Liver (tissue), 9 donors: ENCODE measurements around the gene SLIT3. TPM values are rescaled to one million over a fixed set of nuclear protein-coding genes. Genes with fewer than 3 reads are reported as not detected.

Experiments used
- DNase-seq: peaks from one replicate; pipeline ENCODE4 v3.0.0-alpha.2; 2017; ENCODE audit warnings: low spot score
- H3K27ac ChIP-seq, 2 donors: one replicate each; pipeline ENCODE4 v1.7.0; 2013; ENCODE audit warnings: inconsistent platforms in 2 of 2, low read length in 2 of 2, control low read depth in 1 of 2, low read depth in 1 of 2, mild to moderate bottlenecking in 1 of 2
- H3K27me3 ChIP-seq, 4 donors: one replicate each; pipeline versions ENCODE4 v1.6.1 to v1.7.0; 2013; ENCODE audit warnings: low read length in 3 of 4, inconsistent platforms in 1 of 4, mild to moderate bottlenecking in 1 of 4, moderate library complexity in 1 of 4; ENCODE audit not compliant: control insufficient read depth in 4 of 4, insufficient read depth in 4 of 4
- H3K36me3 ChIP-seq, 4 donors: one replicate each; pipeline versions ENCODE4 v1.6.1 to v1.7.0; 2013; ENCODE audit warnings: low read length in 3 of 4, mild to moderate bottlenecking in 3 of 4, low read depth in 1 of 4, moderate library complexity in 1 of 4; ENCODE audit not compliant: control insufficient read depth in 4 of 4, insufficient read depth in 3 of 4
- H3K4me1 ChIP-seq, 4 donors: one replicate each; pipeline versions ENCODE4 v1.6.1 to v1.7.0; 2013; ENCODE audit warnings: low read length in 3 of 4, mild to moderate bottlenecking in 3 of 4, moderate library complexity in 1 of 4; ENCODE audit not compliant: control insufficient read depth in 4 of 4, insufficient read depth in 4 of 4
- H3K4me3 ChIP-seq, 3 donors: one replicate each; pipeline versions ENCODE4 v1.6.1 to v1.7.0; 2013; ENCODE audit warnings: low read length in 3 of 3, control low read depth in 1 of 3, low read depth in 1 of 3, mild to moderate bottlenecking in 1 of 3
- H3K9ac ChIP-seq, 2 donors: one replicate each; pipeline ENCODE4 v1.7.0; 2013; ENCODE audit warnings: low read length in 2 of 2, mild to moderate bottlenecking in 2 of 2, moderate library complexity in 2 of 2, control low read depth in 1 of 2, low read depth in 1 of 2
- H3K9me3 ChIP-seq, 4 donors: one replicate each; pipeline versions ENCODE4 v1.6.1 to v1.7.0; 2013; ENCODE audit warnings: low read length in 3 of 4; ENCODE audit not compliant: control insufficient read depth in 4 of 4
- EGR1 ChIP-seq, 2 donors: IDR thresholded peaks; 2 replicates each; pipeline ENCODE4 v1.6.1; 2016 to 2018; ENCODE audit warnings: antibody characterized with exemption in 2 of 2, low read depth in 2 of 2
- FOXA1 ChIP-seq: IDR thresholded peaks from 2 replicates; pipeline ENCODE4 v1.6.1; 2016; ENCODE audit warnings: antibody characterized with exemption
- FOXA2 ChIP-seq: IDR thresholded peaks from 2 replicates; pipeline ENCODE4 v1.6.1; 2016; ENCODE audit warnings: antibody characterized with exemption
- GABPA ChIP-seq, 2 donors: IDR thresholded peaks in 1 of 2; conservative IDR thresholded peaks in 1 of 2; 2 replicates each; pipeline ENCODE4 v1.6.1; 2016; ENCODE audit warnings: antibody characterized with exemption in 2 of 2, mild to moderate bottlenecking in 1 of 2, moderate library complexity in 1 of 2
- HNF4A ChIP-seq, 2 donors: conservative IDR thresholded peaks; 2 replicates each; pipeline ENCODE4 v1.6.1; 2016; ENCODE audit warnings: antibody characterized with exemption in 2 of 2, mild to moderate bottlenecking in 2 of 2
- NR2F2 ChIP-seq: IDR thresholded peaks from 2 replicates; pipeline ENCODE4 v1.6.1; 2016; ENCODE audit warnings: antibody characterized with exemption
- RAD21 ChIP-seq, 2 donors: IDR thresholded peaks; 2 replicates each; pipeline ENCODE4 v1.6.1; 2016; ENCODE audit warnings: antibody characterized with exemption in 2 of 2, mild to moderate bottlenecking in 2 of 2
- SP1 ChIP-seq: IDR thresholded peaks from 2 replicates; pipeline ENCODE4 v1.6.1; 2018; ENCODE audit warnings: antibody characterized with exemption, mild to moderate bottlenecking
- TAF1 ChIP-seq: conservative IDR thresholded peaks from 2 replicates; pipeline ENCODE4 v1.6.1; 2016; ENCODE audit warnings: antibody characterized with exemption, mild to moderate bottlenecking
- YY1 ChIP-seq: IDR thresholded peaks from 2 replicates; pipeline ENCODE4 v1.6.1; 2016; ENCODE audit warnings: antibody characterized with exemption, mild to moderate bottlenecking
- WGBS: extraction: QIAGEN DNeasy Blood & Tissue Kit; methylation state at CpG from one replicate; pipeline ENCODE4 v1.1.7; 2013; 5-methylcytosine and 5-hydroxymethylcytosine counted together
- polyA plus RNA-seq, 2 donors: library from polyadenylated mRNA; stranded (reverse) in 1 of 2; unstranded in 1 of 2; fragments of 200-250 nt in 1 of 2; fragments of >200 nt in 1 of 2; fragmentation: Nextera tagmentation in 1 of 2; extraction: Ambion mirVana in 1 of 2; gene quantifications; one replicate each; pipeline versions ENCODE4 v1.2.1 to v1.2.3, GENCODE V29; 2013 to 2015
- total RNA-seq, 2 donors: library from RNA; depleted of rRNA; stranded (reverse); fragments of >200 nt; gene quantifications; one replicate each; pipeline ENCODE4 v1.2.3, GENCODE V29; 2014
- TF ChIP-seq, protein P1 (sequence below): IDR thresholded peaks from 2 replicates; pipeline ENCODE4 v1.6.1; 2016; ENCODE audit warnings: antibody characterized with exemption
- TF ChIP-seq, protein P2 (sequence below): IDR thresholded peaks from 2 replicates; pipeline ENCODE4 v1.6.1; 2016; ENCODE audit warnings: antibody characterized with exemption, mild to moderate bottlenecking
- TF ChIP-seq, protein P3 (sequence below): fragments of 150-350 bp; IDR thresholded peaks from 2 replicates; pipeline ENCODE4 v1.5.1; 2017; ENCODE audit warnings: improper control_type of control experiment, low read depth, low read length; ENCODE audit not compliant: missing input control
- TF ChIP-seq, protein P4 (sequence below): IDR thresholded peaks from 2 replicates; pipeline ENCODE4 v1.6.1; 2016; ENCODE audit warnings: antibody characterized with exemption
- TF ChIP-seq, protein P5 (sequence below): IDR thresholded peaks from 2 replicates; pipeline ENCODE4 v1.6.1; 2016; ENCODE audit warnings: antibody characterized with exemption
- donor health status: healthy.
- donor health status: healthy.
- donor health status: healthy.
- donor health status: healthy.
- donor health status: healthy.

Gene SLIT3
- total and polyA plus RNA-seq, 4 donors, result 0.61 to 1.3 (median 0.91) TPM

DNA sequence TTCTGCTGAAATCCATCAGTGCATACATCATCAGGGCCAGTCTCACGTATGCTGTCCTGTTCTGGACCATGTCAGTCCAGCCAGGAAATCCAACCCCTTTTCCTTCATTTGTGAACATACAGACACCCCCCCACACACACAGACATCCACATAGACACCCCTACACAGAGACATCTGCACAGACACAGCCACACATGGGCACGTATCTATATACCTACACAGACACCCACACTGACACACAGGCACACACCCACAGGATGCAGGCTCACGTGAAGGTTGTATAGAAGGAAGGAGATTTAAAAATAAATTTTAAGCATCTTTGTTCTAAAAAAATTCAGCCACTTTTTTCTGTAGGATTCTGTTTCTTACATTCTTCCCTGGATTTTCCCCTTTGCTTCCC, 325.6 kb downstream of the SLIT3 start:
- H3K4me1 ChIP-seq, result no peaks in the 10 kb centered on the region
- DNase-seq, result no peak
- H3K9ac ChIP-seq, result no peak overlapping the region
- H3K4me3 ChIP-seq, result no peak overlapping the region
- H3K9me3 ChIP-seq, result no peaks in the 10 kb centered on the region
- peaks cover 0 to 9% (median 1%) of the 10 kb centered on the region in 4 donors for H3K27me3 ChIP-seq
- H3K36me3 ChIP-seq, result no peaks in the 10 kb centered on the region
- TF ChIP-seq, protein P1, sequence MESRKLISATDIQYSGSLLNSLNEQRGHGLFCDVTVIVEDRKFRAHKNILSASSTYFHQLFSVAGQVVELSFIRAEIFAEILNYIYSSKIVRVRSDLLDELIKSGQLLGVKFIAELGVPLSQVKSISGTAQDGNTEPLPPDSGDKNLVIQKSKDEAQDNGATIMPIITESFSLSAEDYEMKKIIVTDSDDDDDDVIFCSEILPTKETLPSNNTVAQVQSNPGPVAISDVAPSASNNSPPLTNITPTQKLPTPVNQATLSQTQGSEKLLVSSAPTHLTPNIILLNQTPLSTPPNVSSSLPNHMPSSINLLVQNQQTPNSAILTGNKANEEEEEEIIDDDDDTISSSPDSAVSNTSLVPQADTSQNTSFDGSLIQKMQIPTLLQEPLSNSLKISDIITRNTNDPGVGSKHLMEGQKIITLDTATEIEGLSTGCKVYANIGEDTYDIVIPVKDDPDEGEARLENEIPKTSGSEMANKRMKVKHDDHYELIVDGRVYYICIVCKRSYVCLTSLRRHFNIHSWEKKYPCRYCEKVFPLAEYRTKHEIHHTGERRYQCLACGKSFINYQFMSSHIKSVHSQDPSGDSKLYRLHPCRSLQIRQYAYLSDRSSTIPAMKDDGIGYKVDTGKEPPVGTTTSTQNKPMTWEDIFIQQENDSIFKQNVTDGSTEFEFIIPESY, result no peak
- TF ChIP-seq FOXA1, result no peak
- TF ChIP-seq TAF1, result no peak
- TF ChIP-seq HNF4A (conservative IDR thresholded peaks at IDR 0.05), result no peak
- no peak for TF ChIP-seq EGR1 (IDR thresholded peaks at IDR 0.05; ENCODE audit: low read depth in 2 of 2)
- TF ChIP-seq, protein P2, sequence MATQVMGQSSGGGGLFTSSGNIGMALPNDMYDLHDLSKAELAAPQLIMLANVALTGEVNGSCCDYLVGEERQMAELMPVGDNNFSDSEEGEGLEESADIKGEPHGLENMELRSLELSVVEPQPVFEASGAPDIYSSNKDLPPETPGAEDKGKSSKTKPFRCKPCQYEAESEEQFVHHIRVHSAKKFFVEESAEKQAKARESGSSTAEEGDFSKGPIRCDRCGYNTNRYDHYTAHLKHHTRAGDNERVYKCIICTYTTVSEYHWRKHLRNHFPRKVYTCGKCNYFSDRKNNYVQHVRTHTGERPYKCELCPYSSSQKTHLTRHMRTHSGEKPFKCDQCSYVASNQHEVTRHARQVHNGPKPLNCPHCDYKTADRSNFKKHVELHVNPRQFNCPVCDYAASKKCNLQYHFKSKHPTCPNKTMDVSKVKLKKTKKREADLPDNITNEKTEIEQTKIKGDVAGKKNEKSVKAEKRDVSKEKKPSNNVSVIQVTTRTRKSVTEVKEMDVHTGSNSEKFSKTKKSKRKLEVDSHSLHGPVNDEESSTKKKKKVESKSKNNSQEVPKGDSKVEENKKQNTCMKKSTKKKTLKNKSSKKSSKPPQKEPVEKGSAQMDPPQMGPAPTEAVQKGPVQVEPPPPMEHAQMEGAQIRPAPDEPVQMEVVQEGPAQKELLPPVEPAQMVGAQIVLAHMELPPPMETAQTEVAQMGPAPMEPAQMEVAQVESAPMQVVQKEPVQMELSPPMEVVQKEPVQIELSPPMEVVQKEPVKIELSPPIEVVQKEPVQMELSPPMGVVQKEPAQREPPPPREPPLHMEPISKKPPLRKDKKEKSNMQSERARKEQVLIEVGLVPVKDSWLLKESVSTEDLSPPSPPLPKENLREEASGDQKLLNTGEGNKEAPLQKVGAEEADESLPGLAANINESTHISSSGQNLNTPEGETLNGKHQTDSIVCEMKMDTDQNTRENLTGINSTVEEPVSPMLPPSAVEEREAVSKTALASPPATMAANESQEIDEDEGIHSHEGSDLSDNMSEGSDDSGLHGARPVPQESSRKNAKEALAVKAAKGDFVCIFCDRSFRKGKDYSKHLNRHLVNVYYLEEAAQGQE, result no peak
- no peak for TF ChIP-seq GABPA (IDR thresholded peaks at IDR 0.05 in 1 of 2, conservative IDR thresholded peaks at IDR 0.05 in 1 of 2)
- TF ChIP-seq YY1, result no peak
- TF ChIP-seq, protein P3, sequence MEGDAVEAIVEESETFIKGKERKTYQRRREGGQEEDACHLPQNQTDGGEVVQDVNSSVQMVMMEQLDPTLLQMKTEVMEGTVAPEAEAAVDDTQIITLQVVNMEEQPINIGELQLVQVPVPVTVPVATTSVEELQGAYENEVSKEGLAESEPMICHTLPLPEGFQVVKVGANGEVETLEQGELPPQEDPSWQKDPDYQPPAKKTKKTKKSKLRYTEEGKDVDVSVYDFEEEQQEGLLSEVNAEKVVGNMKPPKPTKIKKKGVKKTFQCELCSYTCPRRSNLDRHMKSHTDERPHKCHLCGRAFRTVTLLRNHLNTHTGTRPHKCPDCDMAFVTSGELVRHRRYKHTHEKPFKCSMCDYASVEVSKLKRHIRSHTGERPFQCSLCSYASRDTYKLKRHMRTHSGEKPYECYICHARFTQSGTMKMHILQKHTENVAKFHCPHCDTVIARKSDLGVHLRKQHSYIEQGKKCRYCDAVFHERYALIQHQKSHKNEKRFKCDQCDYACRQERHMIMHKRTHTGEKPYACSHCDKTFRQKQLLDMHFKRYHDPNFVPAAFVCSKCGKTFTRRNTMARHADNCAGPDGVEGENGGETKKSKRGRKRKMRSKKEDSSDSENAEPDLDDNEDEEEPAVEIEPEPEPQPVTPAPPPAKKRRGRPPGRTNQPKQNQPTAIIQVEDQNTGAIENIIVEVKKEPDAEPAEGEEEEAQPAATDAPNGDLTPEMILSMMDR, result no peak
- TF ChIP-seq NR2F2, result no peak
- 76% methylated on average over 3 of the region's 3 CpGs for WGBS
- no peak overlapping the region for H3K27ac ChIP-seq

DNA sequence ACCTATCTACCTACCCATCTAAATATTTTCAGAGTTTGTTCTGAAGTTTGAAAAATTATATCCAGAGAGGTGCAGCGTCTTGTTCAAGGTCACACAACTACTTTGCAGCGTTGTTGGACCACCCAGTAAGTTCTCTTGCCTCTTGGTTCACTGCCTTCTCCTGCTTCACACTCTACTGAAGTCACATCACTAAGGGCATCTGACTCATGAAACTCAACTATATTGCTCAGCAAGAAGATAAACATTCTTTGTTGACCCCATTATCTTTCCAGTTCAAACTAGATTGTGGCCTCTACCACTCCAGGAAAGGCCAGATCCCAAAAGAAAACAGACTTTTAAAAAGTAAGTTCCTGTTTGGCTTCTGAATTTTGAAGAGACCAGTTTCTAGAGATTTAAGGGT, 326.9 kb downstream of the SLIT3 start:
- no peak overlapping the region for H3K27ac ChIP-seq
- DNase-seq, result no peak
- no peak overlapping the region for H3K4me3 ChIP-seq
- peaks cover 0 to 9% (median 1%) of the 10 kb centered on the region in 4 donors for H3K27me3 ChIP-seq
- whole genome bisulfite sequencing, result 85% methylated on average over 2 of the region's 2 CpGs
- no peaks in the 10 kb centered on the region for H3K36me3 ChIP-seq
- TF ChIP-seq TAF1, result no peak
- no peak for TF ChIP-seq HNF4A (conservative IDR thresholded peaks at IDR 0.05)
- TF ChIP-seq, protein P3, result no peak
- TF ChIP-seq SP1, result no peak
- TF ChIP-seq, protein P4, sequence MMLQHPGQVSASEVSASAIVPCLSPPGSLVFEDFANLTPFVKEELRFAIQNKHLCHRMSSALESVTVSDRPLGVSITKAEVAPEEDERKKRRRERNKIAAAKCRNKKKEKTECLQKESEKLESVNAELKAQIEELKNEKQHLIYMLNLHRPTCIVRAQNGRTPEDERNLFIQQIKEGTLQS, result no peak
- no peak for TF ChIP-seq FOXA1
- TF ChIP-seq, protein P2, result no peak
- TF ChIP-seq, protein P5, sequence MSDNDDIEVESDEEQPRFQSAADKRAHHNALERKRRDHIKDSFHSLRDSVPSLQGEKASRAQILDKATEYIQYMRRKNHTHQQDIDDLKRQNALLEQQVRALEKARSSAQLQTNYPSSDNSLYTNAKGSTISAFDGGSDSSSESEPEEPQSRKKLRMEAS, result no peak
- TF ChIP-seq FOXA2, result no peak
- TF ChIP-seq YY1, result no peak
- no peak for TF ChIP-seq EGR1 (IDR thresholded peaks at IDR 0.05; ENCODE audit: low read depth in 2 of 2)
- TF ChIP-seq RAD21 (IDR thresholded peaks at IDR 0.05), result no peak
- no peak overlapping the region for H3K9ac ChIP-seq
- no peaks in the 10 kb centered on the region for H3K4me1 ChIP-seq
- no peaks in the 10 kb centered on the region for H3K9me3 ChIP-seq
